A673 (cell line): ENCODE results near the gene TENM3. TPM values are rescaled to one million over a fixed set of nuclear protein-coding genes. Genes with fewer than 3 reads are reported as not detected.

ENCODE experiments used
- BruUV-seq: library from RNA; stranded (reverse); fragments of 400-500 nt; replicated peaks from 2 replicates; lab custom pipeline; 2021; lab: Mats Ljungman, UMichigan
- CTCF ChIA-PET: fragments of 300-600 bp; sonication (Branson Sonifier 250); formaldehyde crosslinking; loops from one replicate; lab custom pipeline; 2022; ENCODE audit warnings: antibody characterized with exemption; lab: Charles Lee
- POLR2A ChIA-PET: fragments of 300-600 bp; sonication (Branson Sonifier 250); formaldehyde crosslinking; loops from one replicate; lab custom pipeline; 2022; ENCODE audit warnings: antibody characterized with exemption; ENCODE audit not compliant: low non-redundant PET; lab: Charles Lee
- DNase-seq: peaks from one replicate; pipeline ENCODE4 v3.0.0-alpha.2; 2015; ENCODE audit warnings: low spot score
- H3K27ac ChIP-seq: fragments of 200-600 bp; sonication (generic); 2 replicates; pipeline ENCODE4 v1.5.1; 2016; ENCODE audit warnings: mixed run types, low read depth, mild to moderate bottlenecking, mixed read lengths, antibody characterized with exemption, low read length; ENCODE audit not compliant: poor library complexity, severe bottlenecking
- H3K27me3 ChIP-seq: fragments of 200-600 bp; sonication (generic); replicated peaks from 2 replicates; pipeline ENCODE4 v1.6.1; 2017; ENCODE audit warnings: mixed run types, low read depth, mild to moderate bottlenecking, mixed read lengths, antibody characterized with exemption, low read length; ENCODE audit not compliant: insufficient read depth, poor library complexity
- H3K36me3 ChIP-seq: fragments of 200-600 bp; sonication (generic); 2 replicates; pipeline ENCODE4 v1.6.1; 2016; ENCODE audit warnings: mixed run types, mild to moderate bottlenecking, mixed read lengths, antibody characterized with exemption, low read length; ENCODE audit not compliant: insufficient read depth, poor library complexity, severe bottlenecking
- H3K4me1 ChIP-seq: fragments of 200-600 bp; sonication (generic); 2 replicates; pipeline ENCODE4 v1.6.1; 2017; ENCODE audit warnings: mixed run types, mild to moderate bottlenecking, mixed read lengths, antibody characterized with exemption, low read length; ENCODE audit not compliant: insufficient read depth, poor library complexity, severe bottlenecking
- H3K4me3 ChIP-seq: fragments of 200-600 bp; sonication (generic); 2 replicates; pipeline ENCODE4 v1.5.1; 2016; ENCODE audit warnings: low read depth, mixed run types, mild to moderate bottlenecking, mixed read lengths, low read length; ENCODE audit not compliant: poor library complexity, severe bottlenecking
- H3K9me3 ChIP-seq: fragments of 200-600 bp; sonication (generic); 2 replicates; pipeline ENCODE4 v1.6.1; 2016; ENCODE audit warnings: mixed run types, low read depth, mild to moderate bottlenecking, mixed read lengths, antibody characterized with exemption, low read length; ENCODE audit not compliant: poor library complexity, severe bottlenecking
- EZH2 ChIP-seq: fragments of 200-600 bp; sonication (generic); IDR thresholded peaks from 2 replicates; pipeline ENCODE4 v1.6.1; 2017; ENCODE audit warnings: borderline replicate concordance, low read depth, mild to moderate bottlenecking, mixed read lengths, antibody characterized with exemption, low read length; ENCODE audit not compliant: poor library complexity, severe bottlenecking
- intact Hi-C: fragments of 100-400 bp; cut with micrococcal nuclease; formaldehyde crosslinking; loops from one replicate; pipeline ENCODE4 v1.10.0; 2022; ENCODE audit not compliant: unreplicated experiment
- total RNA-seq: library from RNA; stranded (reverse); gene quantifications from 2 replicates; pipeline ENCODE4 v1.2.3, GENCODE V29; 2021
- TF ChIP-seq, protein P1 (sequence below): fragments of 300-800, 200-600 bp; sonication (generic); conservative IDR thresholded peaks from 2 replicates; pipeline ENCODE4 v1.5.1; 2017; ENCODE audit warnings: low read depth, mild to moderate bottlenecking, antibody characterized with exemption, low read length, moderate library complexity, mixed read lengths

The TENM3 gene
- total RNA-seq, 1 experiment from 2014 or later, result 26.4 TPM

- no peak for DNase-seq
- Histone ChIP-seq H3K4me3 (no peak overlapping the region), H3K9me3 (no peaks in the 10 kb centered on the region), H3K27me3 (no peaks in the 10 kb centered on the region), H3K4me1 (no peaks in the 10 kb centered on the region), H3K36me3 (no peaks in the 10 kb centered on the region), H3K27ac (no peak overlapping the region)
- TF ChIP-seq, protein P1, sequence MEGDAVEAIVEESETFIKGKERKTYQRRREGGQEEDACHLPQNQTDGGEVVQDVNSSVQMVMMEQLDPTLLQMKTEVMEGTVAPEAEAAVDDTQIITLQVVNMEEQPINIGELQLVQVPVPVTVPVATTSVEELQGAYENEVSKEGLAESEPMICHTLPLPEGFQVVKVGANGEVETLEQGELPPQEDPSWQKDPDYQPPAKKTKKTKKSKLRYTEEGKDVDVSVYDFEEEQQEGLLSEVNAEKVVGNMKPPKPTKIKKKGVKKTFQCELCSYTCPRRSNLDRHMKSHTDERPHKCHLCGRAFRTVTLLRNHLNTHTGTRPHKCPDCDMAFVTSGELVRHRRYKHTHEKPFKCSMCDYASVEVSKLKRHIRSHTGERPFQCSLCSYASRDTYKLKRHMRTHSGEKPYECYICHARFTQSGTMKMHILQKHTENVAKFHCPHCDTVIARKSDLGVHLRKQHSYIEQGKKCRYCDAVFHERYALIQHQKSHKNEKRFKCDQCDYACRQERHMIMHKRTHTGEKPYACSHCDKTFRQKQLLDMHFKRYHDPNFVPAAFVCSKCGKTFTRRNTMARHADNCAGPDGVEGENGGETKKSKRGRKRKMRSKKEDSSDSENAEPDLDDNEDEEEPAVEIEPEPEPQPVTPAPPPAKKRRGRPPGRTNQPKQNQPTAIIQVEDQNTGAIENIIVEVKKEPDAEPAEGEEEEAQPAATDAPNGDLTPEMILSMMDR, result no peak
- TF ChIP-seq EZH2, result no peak
- CTCF ChIA-PET, result no interaction called here
- BruUV-seq, result no TSS peak
- POLR2A ChIA-PET, result no interaction called here
- intact Hi-C loops, result no loop called here
Measured at GRCh38 chr4:182246401-182247205, 3.4 kb downstream of the TENM3 start.

- no peak overlapping the region for H3K27ac ChIP-seq
- DNase-seq, result no peak
- no peaks in the 10 kb centered on the region for H3K9me3 ChIP-seq
- H3K4me3 ChIP-seq, result no peak overlapping the region
- ChIA-PET POLR2A (interaction anchor here (0.6 kb wide), 1 partner anchor 10 kb away, joined by 4 read pairs; no protein-coding TSS in a partner anchor), CTCF (no interaction called here)
- no peaks in the 10 kb centered on the region for H3K36me3 ChIP-seq
- intact Hi-C loops, result no loop called here
- BruUV-seq, result no TSS peak
- no peaks in the 10 kb centered on the region for H3K4me1 ChIP-seq
- H3K27me3 ChIP-seq, result no peaks in the 10 kb centered on the region
- TF ChIP-seq EZH2, result no peak
- TF ChIP-seq, protein P1, result no peak
Measured at GRCh38 chr4:182248295-182248694, 5.1 kb downstream of the TENM3 start.

GRCh38 chr4:182250446-182250845 lies 7.2 kb downstream of the TENM3 start:
- intact Hi-C loops, result no loop called here
- BruUV-seq, result no TSS peak
- CTCF ChIA-PET, result interaction anchor here (0.7 kb wide), 1 partner anchor 251 kb away, joined by 9 read pairs; no protein-coding TSS in a partner anchor
- no peak for DNase-seq
- no peak overlapping the region for H3K4me3 ChIP-seq
- POLR2A ChIA-PET, result no interaction called here
- H3K4me1 ChIP-seq, result no peaks in the 10 kb centered on the region
- no peaks in the 10 kb centered on the region for H3K36me3 ChIP-seq
- H3K9me3 ChIP-seq, result no peaks in the 10 kb centered on the region
- no peaks in the 10 kb centered on the region for H3K27me3 ChIP-seq
- H3K27ac ChIP-seq, result no peak overlapping the region
- TF ChIP-seq, protein P1, result no peak
- no peak for TF ChIP-seq EZH2
